DOHH2 (cell line): Measurements from ENCODE around the gene SHD.
"Not testable (repeated sequence)": the region's sequence is repeated elsewhere in the genome, so short reads cannot be mapped to it uniquely, and the experiment has no call there.

Experiments used
- H3F3A ChIP-seq: fragments of 200-600 bp; sonication (generic), shearing (Covaris generic); 2 replicates; pipeline ENCODE4 v1.6.0; 2016; ENCODE audit warnings: antibody characterized with exemption, mild to moderate bottlenecking; ENCODE audit not compliant: control insufficient read depth, insufficient read depth
- H3K27ac ChIP-seq: fragments of 200-600 bp; sonication (generic); 2 replicates; pipeline ENCODE4 v1.5.1; 2014; ENCODE audit warnings: low read depth, mild to moderate bottlenecking, low read length, moderate library complexity
- H3K27me3 ChIP-seq: fragments of 200-600 bp; sonication (generic); 2 replicates; pipeline ENCODE4 v1.6.1; 2014; ENCODE audit warnings: mild to moderate bottlenecking, low read length, mixed read lengths; ENCODE audit not compliant: control insufficient read depth
- H3K36me3 ChIP-seq: fragments of 200-600 bp; sonication (generic); 2 replicates; pipeline ENCODE4 v1.6.1; 2014; ENCODE audit warnings: mild to moderate bottlenecking, low read length, moderate library complexity, mixed read lengths; ENCODE audit not compliant: control insufficient read depth
- H3K4me1 ChIP-seq: fragments of 200-600 bp; sonication (generic); 2 replicates; pipeline ENCODE4 v1.6.1; 2014; ENCODE audit warnings: mild to moderate bottlenecking, low read length, mixed read lengths; ENCODE audit not compliant: control insufficient read depth
- H3K4me2 ChIP-seq: fragments of 200-600 bp; sonication (generic); 2 replicates; pipeline ENCODE4 v1.6.0; 2014; ENCODE audit warnings: mild to moderate bottlenecking, low read length, moderate library complexity
- H3K4me3 ChIP-seq: fragments of 200-600 bp; sonication (generic); 2 replicates; pipeline ENCODE4 v1.5.1; 2014; ENCODE audit warnings: mild to moderate bottlenecking, low read length, mixed read lengths
- H3K79me2 ChIP-seq: fragments of 200-600 bp; sonication (generic); 2 replicates; pipeline ENCODE4 v1.6.1; 2014; ENCODE audit warnings: mild to moderate bottlenecking, low read length, mixed read lengths; ENCODE audit not compliant: control insufficient read depth
- H3K9me2 ChIP-seq: fragments of 200-600 bp; sonication (generic); replicated peaks from 2 replicates; pipeline ENCODE4 v1.6.1; 2014; ENCODE audit warnings: mild to moderate bottlenecking, low read length, mixed read lengths; ENCODE audit not compliant: control insufficient read depth
- H3K9me3 ChIP-seq: fragments of 200-600 bp; sonication (generic); 2 replicates; pipeline ENCODE4 v1.6.1; 2014; ENCODE audit warnings: antibody characterized with exemption, low read length, mixed read lengths; ENCODE audit not compliant: control insufficient read depth, insufficient read depth
- H4K20me1 ChIP-seq: fragments of 200-600 bp; sonication (generic); 2 replicates; pipeline ENCODE4 v1.6.0; 2014; ENCODE audit warnings: low read depth, mild to moderate bottlenecking, antibody characterized with exemption, low read length, moderate library complexity; ENCODE audit not compliant: control insufficient read depth, insufficient read depth
- CTCF ChIP-seq: fragments of 200-600 bp; sonication (generic); IDR thresholded peaks from one replicate; pipeline ENCODE4 v1.5.1; 2014; ENCODE audit warnings: antibody characterized with exemption, mild to moderate bottlenecking, low read depth, low read length; ENCODE audit not compliant: poor library complexity, severe bottlenecking
- EZH2phosphoT487 ChIP-seq: fragments of 200-600 bp; sonication (generic); IDR thresholded peaks from 2 replicates; pipeline ENCODE4 v1.6.1; 2017; ENCODE audit warnings: borderline replicate concordance, mild to moderate bottlenecking, antibody characterized with exemption, low read length, moderate library complexity, mixed read lengths

The SHD gene

GRCh38 chr19:4284176-4284958 lies 5.3 kb downstream of the SHD start:
- TF ChIP-seq EZH2phosphoT487: no peak
- no peak for TF ChIP-seq CTCF
- no peaks in the 10 kb centered on the region for H3K27me3 ChIP-seq
- no peak overlapping the region for H3K4me3 ChIP-seq

GRCh38 chr19:4284974-4285373 lies 5.9 kb downstream of the SHD start:
- no peaks in the 10 kb centered on the region for H3F3A ChIP-seq
- no peaks in the 10 kb centered on the region for H4K20me1 ChIP-seq
- no peaks in the 10 kb centered on the region for H3K79me2 ChIP-seq
- no peaks in the 10 kb centered on the region for H3K4me1 ChIP-seq
- H3K27ac ChIP-seq: no peak overlapping the region
- no peaks in the 10 kb centered on the region for H3K9me3 ChIP-seq
- H3K36me3 ChIP-seq: no peaks in the 10 kb centered on the region
- no peaks in the 10 kb centered on the region for H3K9me2 ChIP-seq
- no peaks in the 10 kb centered on the region for H3K27me3 ChIP-seq
- no peak for TF ChIP-seq EZH2phosphoT487
- no peak for TF ChIP-seq CTCF
- no peak overlapping the region for H3K4me2 ChIP-seq
- no peak overlapping the region for H3K4me3 ChIP-seq

More at GRCh38 chr19:4284176-4284958, 5.3 kb downstream of the SHD start:
- Histone ChIP-seq H3F3A (no peaks in the 10 kb centered on the region), H3K4me2 (no peak overlapping the region), H3K9me2 (no peaks in the 10 kb centered on the region), H3K27ac (no peak overlapping the region), H3K79me2 (no peaks in the 10 kb centered on the region), H3K36me3 (no peaks in the 10 kb centered on the region), H3K4me1 (no peaks in the 10 kb centered on the region), H3K9me3 (no peaks in the 10 kb centered on the region), H4K20me1 (no peaks in the 10 kb centered on the region)

GRCh38 chr19:4286141-4286540 lies 7.1 kb downstream of the SHD start:
- not testable (repeated sequence) for H3K27ac ChIP-seq, H3K4me1 ChIP-seq, H3K4me2 ChIP-seq, H3K9me2 ChIP-seq, H3K27me3 ChIP-seq, H3K79me2 ChIP-seq, H3K9me3 ChIP-seq, H4K20me1 ChIP-seq, H3K36me3 ChIP-seq, H3F3A ChIP-seq, H3K4me3 ChIP-seq

GRCh38 chr19:4288091-4288777 lies 9.2 kb downstream of the SHD start:
- Histone ChIP-seq H3K4me2 (no peak overlapping the region), H3K9me2 (no peaks in the 10 kb centered on the region), H3K4me3 (no peak overlapping the region), H3K27ac (no peak overlapping the region), H3K4me1 (no peaks in the 10 kb centered on the region), H4K20me1 (no peaks in the 10 kb centered on the region), H3K79me2 (no peaks in the 10 kb centered on the region), H3K9me3 (no peaks in the 10 kb centered on the region), H3K36me3 (no peaks in the 10 kb centered on the region), H3F3A (no peaks in the 10 kb centered on the region), H3K27me3 (no peaks in the 10 kb centered on the region)
- TF ChIP-seq EZH2phosphoT487 (no peak), CTCF (no peak)
